Epithelial cell of prostate (primary cell): Measurements from ENCODE around the gene KLHL5.
"Not testable (repeated sequence)": the region's sequence is repeated elsewhere in the genome, so short reads cannot be mapped to it uniquely, and the experiment has no call there.

Experiments
- DNase-seq: peaks from one replicate; pipeline ENCODE4 v3.0.0-alpha.2; 2011; ENCODE audit warnings: low read depth, low spot score
- H3K27ac ChIP-seq: fragments of 450-650 bp; 2 replicates; pipeline ENCODE4 v1.5.1; 2017; ENCODE audit warnings: mild to moderate bottlenecking

The KLHL5 gene

DNA sequence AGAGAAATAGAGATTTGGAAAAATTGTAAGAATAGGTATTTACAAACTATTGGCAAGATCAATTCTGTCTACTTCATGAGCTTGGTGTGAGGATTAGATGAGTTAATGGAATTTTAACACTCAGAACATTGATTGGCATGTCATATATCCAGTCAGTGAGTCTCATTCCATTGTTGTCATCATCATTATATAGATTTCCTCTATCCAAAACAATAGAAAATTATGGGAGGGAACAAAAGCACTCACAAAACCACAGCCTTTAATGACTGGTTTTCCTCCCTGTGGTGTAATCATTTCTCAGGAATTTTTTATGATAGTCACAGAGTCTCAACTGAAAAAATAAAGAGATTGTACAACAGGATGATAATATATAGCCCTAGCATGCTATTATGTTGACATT, 21.1 kb downstream of the KLHL5 start:
- H3K27ac ChIP-seq = no peak overlapping the region
- DNase-seq = no peak

DNA sequence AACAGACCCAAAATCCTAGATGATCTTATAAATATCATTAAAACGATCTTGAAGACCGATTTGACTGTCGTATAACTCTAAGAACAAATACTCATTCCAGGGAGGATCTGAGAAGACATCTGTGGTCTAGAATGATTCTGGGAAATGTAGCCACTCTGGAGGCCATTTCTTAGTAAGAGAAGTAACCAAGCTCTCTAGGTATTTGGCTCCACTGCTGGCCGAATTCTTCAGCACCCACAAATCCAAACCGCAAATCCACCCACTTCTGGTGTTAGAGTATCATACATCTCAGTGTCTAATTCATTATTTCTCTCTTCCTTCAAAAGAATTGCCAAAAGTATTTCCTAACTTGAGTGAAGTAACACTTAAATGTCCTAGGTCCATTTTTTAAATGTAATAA, 23.9 kb downstream of the KLHL5 start:
- DNase-seq = no peak

DNA sequence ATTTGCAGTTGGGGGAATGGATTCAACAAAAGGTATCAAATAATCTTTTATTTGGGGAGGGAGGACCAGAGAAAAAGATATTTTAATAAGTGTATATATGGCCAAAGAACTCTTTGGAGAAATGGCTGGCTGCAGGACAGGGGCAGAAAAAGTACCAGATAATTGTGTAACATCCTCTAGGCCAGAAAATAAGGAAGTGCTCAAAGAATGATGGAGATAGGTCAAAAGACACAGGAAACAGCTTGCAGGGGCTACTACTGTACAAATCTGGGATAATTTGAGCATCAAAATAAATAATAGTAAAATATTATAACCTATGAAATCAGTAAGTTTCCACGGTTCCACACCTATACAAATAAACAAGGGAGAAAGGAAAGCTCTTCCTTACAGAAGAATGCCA, 34.8 kb downstream of the KLHL5 start:
- H3K27ac ChIP-seq = no peak overlapping the region
- no peak for DNase-seq

More for the DNA sequence above, 23.9 kb downstream of the KLHL5 start:
- H3K27ac ChIP-seq = no peak overlapping the region

DNA sequence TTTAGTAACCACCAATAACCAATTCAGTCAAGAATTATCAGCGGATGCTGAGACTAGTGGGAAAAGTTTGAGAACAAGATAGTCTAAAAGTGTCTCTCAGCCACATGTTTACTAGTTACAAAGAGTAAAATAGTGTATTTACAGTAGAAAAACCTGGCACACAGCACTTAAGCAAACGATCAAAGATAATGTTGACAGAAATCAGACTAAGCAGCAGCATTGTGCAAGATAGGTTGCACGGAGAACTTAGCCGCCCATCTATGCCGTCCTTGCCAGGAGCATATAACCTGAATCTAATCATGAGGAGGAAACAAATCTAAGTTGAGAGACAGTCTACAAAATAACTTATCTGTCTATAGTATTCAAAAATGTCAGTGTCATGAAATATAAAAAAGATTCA, 35.3 kb downstream of the KLHL5 start:
- no peak for DNase-seq
- no peak overlapping the region for H3K27ac ChIP-seq

DNA sequence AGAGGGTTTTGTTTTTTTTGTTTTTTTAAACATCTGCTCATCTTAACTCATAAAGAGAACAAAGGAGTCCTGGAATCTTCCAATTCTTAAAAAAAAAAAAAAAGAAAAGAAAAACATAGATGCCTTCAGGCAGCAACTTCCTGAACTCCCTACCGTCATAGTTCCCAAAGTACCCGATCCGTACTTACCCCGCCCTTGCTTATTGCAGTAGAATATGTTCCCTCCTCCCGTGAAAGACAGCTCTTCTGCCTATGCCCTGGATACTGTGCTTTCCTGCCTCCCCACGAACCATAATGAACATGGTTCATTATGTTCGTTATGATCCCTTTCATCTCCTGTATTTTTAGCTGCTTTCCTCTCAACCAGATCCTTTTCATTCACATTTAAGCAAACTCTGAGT, 40.3 kb downstream of the KLHL5 start:
- H3K27ac ChIP-seq = no peak overlapping the region
- no peak for DNase-seq

DNA sequence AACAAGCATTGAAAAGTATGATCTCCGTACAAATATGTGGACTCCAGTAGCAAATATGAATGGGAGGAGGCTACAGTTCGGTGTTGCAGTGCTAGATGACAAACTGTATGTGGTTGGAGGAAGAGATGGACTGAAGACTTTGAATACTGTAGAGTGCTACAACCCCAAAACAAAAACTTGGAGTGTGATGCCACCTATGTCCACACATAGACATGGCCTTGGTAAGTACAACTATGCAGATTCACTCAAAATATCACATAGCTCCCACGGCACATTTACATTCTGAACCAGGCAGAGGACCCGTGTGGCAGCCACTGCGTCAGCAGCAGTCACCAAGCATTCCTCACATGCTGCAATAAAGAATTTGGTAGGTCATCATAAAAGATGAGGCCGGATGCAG, 41.3 kb downstream of the KLHL5 start:
- DNase-seq = no peak
- H3K27ac ChIP-seq = no peak overlapping the region

DNA sequence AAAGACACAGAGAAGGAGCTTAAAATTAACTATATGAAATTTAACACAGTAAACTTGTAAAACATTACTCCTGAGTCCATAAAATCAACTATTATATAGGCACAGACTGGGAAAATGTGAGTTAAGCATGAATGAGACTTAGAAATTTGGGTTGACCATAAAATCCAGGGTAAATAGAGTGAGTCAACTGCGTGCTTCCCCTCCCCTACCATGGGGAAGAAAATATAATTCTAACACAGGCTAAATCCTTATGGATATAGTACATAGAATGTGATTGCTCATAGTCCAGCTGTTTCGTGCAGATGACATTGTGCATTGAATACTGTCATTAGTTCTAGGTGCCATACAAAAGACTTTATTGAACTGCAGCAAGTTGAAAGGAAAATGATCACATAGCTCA, 42.2 kb downstream of the KLHL5 start:
- no peak overlapping the region for H3K27ac ChIP-seq
- DNase-seq = no peak

DNA sequence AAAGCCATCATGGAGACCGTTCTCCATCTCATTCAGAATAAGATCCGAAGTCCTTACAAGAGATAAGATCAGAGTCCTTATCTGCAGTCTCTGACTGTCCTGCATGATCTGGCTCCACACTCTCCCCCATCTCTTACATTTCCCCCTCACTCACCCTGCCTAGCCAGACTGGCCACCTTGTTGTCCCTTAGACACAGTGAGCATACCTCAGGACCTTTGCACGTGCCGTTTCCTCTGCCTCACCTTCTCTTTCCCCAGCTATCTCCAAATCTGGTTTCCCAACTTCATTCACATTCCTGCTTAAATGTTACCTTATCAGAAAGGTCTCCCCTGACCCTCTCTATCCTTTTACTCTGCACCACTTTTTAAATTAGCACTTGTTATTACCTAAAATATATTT, 44.0 kb downstream of the KLHL5 start:
- no peak overlapping the region for H3K27ac ChIP-seq
- no peak for DNase-seq

DNA sequence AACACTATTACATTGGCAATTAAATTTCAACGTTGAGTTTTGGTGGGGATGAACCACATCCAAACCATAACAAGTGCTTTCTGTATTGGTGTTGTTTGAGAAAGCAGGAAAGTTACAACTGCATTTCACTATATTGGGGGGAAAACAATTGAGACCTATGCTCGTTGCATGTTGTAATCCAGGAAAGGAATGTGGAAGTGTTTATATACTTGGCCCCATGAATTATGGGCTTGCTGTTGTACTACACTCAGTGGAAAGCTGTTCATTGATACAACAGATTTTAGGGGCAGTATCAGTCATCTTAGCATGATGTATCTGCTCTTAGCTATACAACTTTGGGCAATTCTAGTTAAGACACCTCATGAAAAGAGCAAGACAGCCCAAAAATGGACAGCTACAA, 52.4 kb downstream of the KLHL5 start:
- no peak overlapping the region for H3K27ac ChIP-seq
- DNase-seq = no peak

DNA sequence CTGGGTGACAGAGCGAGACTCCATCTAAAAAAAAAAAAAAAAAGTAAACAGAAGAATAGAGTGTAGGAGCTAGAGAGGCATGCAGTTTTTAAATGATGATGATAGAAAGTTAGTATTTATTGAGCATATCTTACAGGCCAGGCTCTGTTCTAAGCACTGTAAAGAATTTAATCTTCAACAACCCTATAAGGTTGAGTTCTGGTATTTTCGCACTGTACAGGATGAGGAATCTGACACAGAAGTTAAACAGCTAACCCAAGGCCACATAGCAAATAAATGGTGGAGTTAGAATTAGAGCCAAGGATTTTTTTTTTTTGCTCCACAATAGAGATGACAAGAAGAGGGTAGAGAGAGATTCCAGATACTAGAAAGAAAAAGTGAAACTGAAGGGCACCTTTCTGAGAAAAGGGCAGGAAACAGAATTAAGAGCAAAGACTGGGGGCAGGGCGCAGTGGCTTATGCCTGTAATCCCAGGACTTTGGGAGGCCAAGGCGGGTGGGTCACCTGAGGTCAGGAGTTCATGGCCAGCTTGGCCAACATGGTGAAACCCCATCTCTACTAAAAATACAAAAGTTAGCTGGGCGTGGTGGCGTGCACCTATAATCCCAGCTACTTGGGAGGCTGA, 56.1 kb downstream of the KLHL5 start:
- DNase-seq = no peak
- no peak overlapping the region for H3K27ac ChIP-seq

DNA sequence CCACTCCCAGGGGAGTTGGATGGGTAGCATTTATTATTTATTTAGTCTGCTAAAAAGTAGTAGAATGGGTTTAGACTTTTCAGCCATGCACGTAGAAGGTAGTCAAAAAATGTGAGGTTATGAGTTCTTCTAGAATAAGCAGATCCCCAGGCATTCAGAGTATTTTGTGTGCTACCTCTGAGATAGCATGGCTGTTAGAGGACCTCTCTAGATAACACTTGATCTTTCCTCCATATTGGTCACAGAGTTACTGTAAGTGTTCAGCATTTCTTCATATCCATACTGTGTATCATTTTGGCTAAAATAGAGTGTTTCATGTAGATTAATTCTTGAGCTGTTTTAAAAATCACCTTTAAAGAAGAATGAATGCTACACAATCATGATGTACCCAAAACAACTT, 58.4 kb downstream of the KLHL5 start:
- H3K27ac ChIP-seq = no peak overlapping the region
- DNase-seq = no peak

DNA sequence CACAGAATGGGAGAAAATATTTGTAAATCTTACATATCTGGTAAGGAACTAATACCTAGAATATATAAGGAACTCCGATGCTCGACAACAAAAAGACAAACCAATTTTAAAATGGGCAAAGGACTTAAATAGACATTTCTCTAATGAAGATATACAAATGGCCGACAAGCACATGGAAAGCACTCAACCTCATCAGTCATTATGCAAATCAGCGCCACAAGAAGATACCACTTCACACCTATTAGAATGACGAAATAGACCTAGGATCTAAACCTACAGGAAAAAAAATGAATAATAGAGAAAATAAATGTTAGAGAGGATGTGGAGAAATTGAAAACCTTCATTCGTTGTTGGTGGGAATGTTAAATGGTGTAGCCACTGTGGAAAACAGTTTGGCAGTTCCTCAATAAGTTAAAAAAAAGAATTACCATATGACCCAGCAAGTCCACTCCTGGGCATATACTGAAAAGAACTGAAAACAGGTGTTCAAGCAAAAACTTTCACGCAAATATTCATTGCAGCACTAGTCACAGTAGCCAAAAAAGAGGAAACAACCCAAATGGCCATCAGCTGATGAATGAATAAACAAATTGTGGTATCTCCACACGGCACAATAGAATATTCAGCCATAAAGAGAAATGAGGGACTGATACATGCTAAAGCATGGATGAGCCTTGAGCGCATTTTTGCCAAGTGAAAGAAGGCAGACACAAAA, 63.0 kb downstream of the KLHL5 start:
- no peak overlapping the region for H3K27ac ChIP-seq
- DNase-seq = no peak

DNA sequence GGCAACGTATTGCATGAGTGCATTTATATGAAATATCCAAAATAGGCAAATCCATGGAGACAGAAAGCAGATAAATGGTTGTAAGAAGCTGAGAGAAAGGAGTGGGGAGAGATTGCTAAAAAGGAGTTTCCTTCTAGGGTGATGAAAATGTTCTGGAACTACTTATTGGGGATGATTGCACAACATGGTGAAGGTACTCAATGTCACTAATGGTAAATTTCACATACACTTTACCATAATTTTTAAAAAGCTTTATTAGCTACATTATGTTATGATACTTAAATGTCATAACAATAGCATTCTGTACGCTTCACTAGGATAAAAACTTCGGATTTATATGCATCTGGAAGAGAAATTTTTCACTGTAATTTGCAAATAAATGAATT, 63.6 kb downstream of the KLHL5 start:
- DNase-seq = no peak
- H3K27ac ChIP-seq = no peak overlapping the region

DNA sequence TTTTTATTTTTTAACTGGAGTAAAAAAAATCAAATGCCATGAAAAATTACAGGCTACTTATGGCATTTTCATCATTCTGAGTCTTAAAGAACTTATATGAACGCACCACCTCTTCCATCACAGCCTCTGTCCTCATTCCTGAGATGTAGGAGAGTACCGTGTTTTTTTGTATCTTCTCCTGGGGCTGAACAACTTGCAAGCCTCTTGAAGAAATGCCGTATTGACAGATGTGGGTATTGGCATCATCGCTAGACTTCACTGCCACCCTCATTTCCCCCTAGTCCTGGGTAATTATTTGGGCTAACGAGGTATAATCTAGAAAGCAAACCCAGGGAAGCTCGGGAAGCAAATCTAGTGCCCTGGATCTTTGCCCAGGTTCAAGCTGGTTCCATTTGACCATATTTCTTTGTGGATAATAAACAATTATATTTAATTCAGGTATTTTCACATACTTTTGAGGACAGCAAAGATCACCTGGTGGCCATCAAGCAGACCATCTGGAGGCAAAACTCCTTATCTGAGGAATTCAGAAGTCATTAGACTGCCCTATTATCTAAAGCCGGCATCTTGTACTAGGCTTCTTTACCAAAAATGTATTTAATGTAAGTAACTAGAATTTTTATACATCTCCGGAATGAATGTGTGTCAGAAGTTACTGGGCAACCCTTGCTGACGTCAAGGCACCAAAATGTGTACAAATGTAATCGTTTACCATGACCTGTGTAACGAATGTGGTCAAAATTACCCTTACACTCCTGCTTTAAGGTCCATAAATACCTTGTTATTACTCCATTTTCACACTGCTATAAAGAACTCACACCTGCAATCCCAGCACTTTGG, 64.4 kb downstream of the KLHL5 start:
- no peak overlapping the region for H3K27ac ChIP-seq
- DNase-seq = no peak

DNA sequence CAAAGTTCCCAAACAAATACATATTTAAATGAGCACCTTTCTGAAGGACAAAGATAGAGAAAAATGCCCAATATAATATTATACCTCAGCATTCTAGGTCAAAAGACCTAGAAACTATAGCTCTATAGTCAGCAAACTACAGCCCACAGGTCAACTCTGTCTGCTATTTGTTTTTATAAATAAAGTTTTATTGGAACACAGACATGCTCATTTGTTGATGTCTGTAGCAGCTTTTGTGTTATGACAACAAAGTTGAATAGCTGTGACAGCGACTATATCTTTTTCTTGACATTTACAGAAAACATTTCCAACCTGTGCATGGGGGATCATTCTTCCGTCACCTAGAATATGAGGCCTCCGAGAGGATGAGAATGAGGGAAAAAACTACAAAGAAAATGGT, 71.6 kb downstream of the KLHL5 start:
- H3K27ac ChIP-seq = no peak overlapping the region
- DNase-seq = no peak

DNA sequence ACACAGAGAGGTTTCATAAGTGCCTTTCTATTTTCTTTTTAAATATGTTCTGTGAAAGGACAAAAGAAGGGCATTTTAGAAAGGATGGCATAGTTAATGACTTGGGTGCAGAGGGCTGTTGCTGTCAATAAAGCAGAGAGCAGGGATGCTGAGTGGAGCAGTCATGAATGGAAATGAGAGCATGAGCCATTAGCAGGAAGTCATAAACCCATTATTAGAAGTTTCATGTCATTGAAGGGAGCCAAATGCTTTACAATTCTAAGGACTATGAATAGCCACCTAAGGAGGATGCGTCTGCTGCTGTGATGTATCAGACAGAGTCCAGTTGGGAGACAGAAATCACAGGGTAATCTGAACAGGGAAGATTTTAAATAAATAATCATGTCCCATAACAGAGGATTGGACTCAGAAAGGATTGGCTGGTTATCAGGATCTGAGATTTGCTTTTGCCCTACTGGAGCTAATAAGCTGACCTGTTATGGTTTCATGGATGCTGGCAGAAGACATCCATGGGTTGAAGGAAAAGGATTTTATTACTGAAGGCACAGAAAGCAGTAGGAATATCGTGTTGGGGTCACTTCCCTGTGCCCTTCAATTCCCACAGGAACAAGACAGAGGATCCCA, 72.8 kb downstream of the KLHL5 start:
- no peak overlapping the region for H3K27ac ChIP-seq
- no peak for DNase-seq

DNA sequence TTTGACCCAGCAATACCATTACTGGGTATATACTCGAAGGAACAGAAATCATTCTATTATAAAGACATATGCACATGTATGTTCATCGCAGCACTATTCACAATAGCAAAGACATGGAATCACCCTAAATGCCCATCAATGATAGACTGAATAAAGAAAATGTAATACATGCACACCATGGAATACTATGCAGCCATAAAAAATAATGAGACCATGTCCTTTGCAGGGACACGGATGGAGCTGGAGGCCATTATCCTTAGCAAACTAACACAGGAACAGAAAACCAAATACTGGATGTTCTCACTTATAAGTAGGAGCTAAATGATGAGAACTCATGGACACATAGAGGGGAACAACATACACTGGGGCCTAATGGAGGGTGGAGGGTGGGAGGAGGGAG, 76.2 kb downstream of the KLHL5 start:
- not testable (repeated sequence) for DNase-seq, H3K27ac ChIP-seq

DNA sequence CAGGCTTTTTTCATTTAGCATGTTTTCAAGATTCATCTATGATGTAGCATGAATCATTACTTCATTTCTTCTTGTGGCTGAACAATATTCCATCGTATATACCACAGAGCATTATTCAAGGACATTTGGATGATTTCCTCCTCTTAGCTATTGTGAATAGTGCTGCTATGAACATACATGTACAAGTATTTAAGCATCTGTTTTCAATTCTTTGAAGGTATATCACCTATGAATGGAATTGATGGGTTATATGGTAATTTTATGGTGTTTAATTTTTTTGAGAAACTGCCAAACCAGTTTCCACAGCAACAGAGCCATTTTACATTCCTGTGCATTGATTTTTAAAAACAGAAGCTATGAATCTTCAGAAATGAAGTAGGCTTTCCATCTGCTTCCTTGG, 84.2 kb downstream of the KLHL5 start:
- no peak for DNase-seq

DNA sequence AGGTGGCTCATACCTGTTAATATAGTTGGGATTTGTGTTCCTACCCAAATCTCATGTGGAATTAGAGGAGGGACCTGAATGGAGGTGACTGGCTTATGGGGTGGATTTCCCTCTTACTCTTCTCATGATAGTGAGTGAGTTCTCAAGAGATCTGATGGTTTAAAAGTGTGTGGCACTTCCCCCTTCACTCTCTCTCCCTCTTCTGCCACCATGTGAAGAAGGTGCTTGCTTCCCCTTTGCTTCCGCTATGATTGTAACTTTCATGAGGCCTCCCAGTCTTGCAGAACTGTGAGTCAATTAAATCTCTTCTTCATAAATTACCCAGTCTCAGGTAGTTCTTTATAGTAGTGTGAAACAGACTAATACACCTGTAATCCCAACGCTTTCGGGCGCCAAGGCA, 92.0 kb downstream of the KLHL5 start:
- no peak overlapping the region for H3K27ac ChIP-seq
- DNase-seq = no peak

More for the DNA sequence above, 84.2 kb downstream of the KLHL5 start:
- no peak overlapping the region for H3K27ac ChIP-seq

DNA sequence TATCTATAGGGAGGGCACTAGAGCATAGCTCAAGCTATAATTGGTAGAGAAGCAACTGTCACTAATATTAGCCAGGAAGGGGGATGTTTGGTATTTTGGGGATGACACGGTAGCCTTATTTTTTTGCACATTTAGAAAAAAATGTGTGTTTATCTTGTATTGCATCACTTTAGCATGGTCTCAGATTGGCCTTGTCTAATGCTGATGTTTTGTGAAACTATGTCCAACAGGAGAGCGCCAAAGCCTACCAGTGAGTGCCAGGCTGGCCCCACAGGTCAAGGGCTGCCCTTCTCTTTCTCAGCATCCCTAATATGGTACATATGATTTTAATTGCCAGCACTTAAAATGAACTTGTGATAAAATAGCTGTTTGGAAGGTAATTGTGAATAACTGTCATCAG, 95.5 kb downstream of the KLHL5 start:
- no peak overlapping the region for H3K27ac ChIP-seq
- no peak for DNase-seq

DNA sequence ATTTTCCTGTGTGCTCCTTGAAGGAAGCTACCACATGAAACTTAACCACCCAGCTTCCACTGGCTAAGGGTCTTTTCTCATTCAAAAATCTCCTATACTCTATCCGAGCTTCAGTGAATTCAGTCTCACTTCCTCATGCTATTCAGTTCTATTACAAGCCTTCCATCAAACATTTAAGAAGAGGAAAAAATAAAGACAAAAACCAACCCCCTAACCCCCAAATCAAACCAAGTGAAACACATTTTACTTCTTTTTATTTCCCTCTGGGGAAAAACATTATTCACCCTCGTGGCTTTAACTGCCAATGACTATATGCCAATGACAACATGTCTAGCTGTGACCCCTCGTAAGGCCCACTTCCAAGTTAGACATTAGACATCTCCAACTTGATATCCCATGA, 104.1 kb downstream of the KLHL5 start:
- no peak overlapping the region for H3K27ac ChIP-seq
- no peak for DNase-seq
